H1 (cell line): ENCODE measurements around the gene SNX3. TPM values are rescaled to one million over a fixed set of nuclear protein-coding genes. Genes with fewer than 3 reads are reported as not detected.
A peak's percentile ranks its signal among the peaks of the same experiment; 100 is the strongest.

Experiments used
- CTCF ChIA-PET: fragments of 300-600 bp; sonication (Branson Sonifier 250); formaldehyde crosslinking; loops from one replicate; lab custom pipeline; 2021; ENCODE audit not compliant: partially characterized antibody; lab: Charles Lee
- POLR2A ChIA-PET: fragments of 300-600 bp; sonication (Branson Sonifier 250); formaldehyde crosslinking; loops from one replicate; lab custom pipeline; 2021; ENCODE audit warnings: inconsistent platforms; ENCODE audit not compliant: partially characterized antibody; lab: Charles Lee
- DNase-seq, 2 experiments: peaks; one replicate each; pipeline versions ENCODE4 v3.0.0 to v3.0.0-alpha.2; 2010 to 2022; ENCODE audit warnings: low spot score in 2 of 2, low read depth in 1 of 2, mixed read lengths in 1 of 2
- FAIRE-seq: peaks from 2 replicates; lab custom pipeline; 2011; peaks lifted over from hg19 to GRCh38; lab: Jason Lieb, UNC
- H2AFZ ChIP-seq: 2 replicates; pipeline ENCODE4 v1.8.1; 2012; ENCODE audit warnings: low read length, inconsistent platforms
- H2AK5ac ChIP-seq: 2 replicates; pipeline ENCODE4 v1.6.1; 2013; ENCODE audit warnings: low read depth, low read length
- H2BK120ac ChIP-seq: replicated peaks from 2 replicates; pipeline ENCODE3; 2013; ENCODE audit warnings: low read depth, low read length, inconsistent platforms
- H2BK12ac ChIP-seq: 2 replicates; pipeline ENCODE4 v1.6.1; 2013; ENCODE audit warnings: low read depth, low read length
- H2BK15ac ChIP-seq: 2 replicates; pipeline ENCODE4 v1.6.1; 2013; ENCODE audit warnings: low read length
- H2BK20ac ChIP-seq: 2 replicates; pipeline ENCODE4 v1.6.1; 2013; ENCODE audit warnings: low read length
- H2BK5ac ChIP-seq: 2 replicates; pipeline ENCODE4 v1.6.1; 2013; ENCODE audit warnings: low read depth, low read length
- H3K14ac ChIP-seq: 2 replicates; pipeline ENCODE4 v1.6.1; 2013; ENCODE audit warnings: inconsistent platforms; ENCODE audit not compliant: insufficient read length
- H3K18ac ChIP-seq: 2 replicates; pipeline ENCODE4 v1.6.1; 2013; ENCODE audit warnings: low read length; ENCODE audit errors: extremely low read depth
- H3K23ac ChIP-seq: 2 replicates; pipeline ENCODE4 v1.6.1; 2013; ENCODE audit warnings: inconsistent platforms; ENCODE audit not compliant: insufficient read length
- H3K23me2 ChIP-seq: 2 replicates; pipeline ENCODE4 v1.6.1; 2013; ENCODE audit warnings: low read depth, low read length
- H3K27ac ChIP-seq: 2 replicates; pipeline ENCODE4 v1.6.1; 2011; ENCODE audit warnings: low read depth, low read length, inconsistent platforms
- H3K27me3 ChIP-seq, 4 experiments: replicated peaks in 1 of 4; 1 replicate in 1 of 4; 2 replicates in 3 of 4; pipeline versions ENCODE4 v1.6.1 to v1.8.1; 2011 to 2013; ENCODE audit warnings: low read length in 3 of 4, mild to moderate bottlenecking in 3 of 4, inconsistent platforms in 2 of 4, mixed read lengths in 2 of 4, moderate library complexity in 1 of 4; ENCODE audit not compliant: control insufficient read depth in 3 of 4, insufficient read depth in 3 of 4; ENCODE audit errors: extremely low read depth in 1 of 4
- H3K36me3 ChIP-seq, 4 experiments: 2 replicates each; pipeline versions ENCODE4 v1.6.1 to v1.8.1; 2011 to 2013; ENCODE audit warnings: mild to moderate bottlenecking in 4 of 4, low read length in 3 of 4, moderate library complexity in 2 of 4, control low read depth in 1 of 4, inconsistent platforms in 1 of 4; ENCODE audit not compliant: insufficient read depth in 4 of 4, control insufficient read depth in 2 of 4
- H3K4ac ChIP-seq: replicated peaks from 2 replicates; pipeline ENCODE3; 2013; ENCODE audit warnings: low read length, low read depth, mixed read lengths, inconsistent platforms; ENCODE audit not compliant: insufficient read length
- H3K4me1 ChIP-seq, 4 experiments: replicated peaks in 1 of 4; 1 replicate in 1 of 4; 2 replicates in 3 of 4; pipeline versions ENCODE4 v1.6.1 to v1.8.1; 2011 to 2013; ENCODE audit warnings: low read length in 3 of 4, inconsistent platforms in 2 of 4, mixed read lengths in 1 of 4; ENCODE audit not compliant: insufficient read depth in 4 of 4, control insufficient read depth in 3 of 4
- H3K4me2 ChIP-seq, 2 experiments: 2 replicates each; pipeline versions ENCODE4 v1.6.1 to v1.8.1; 2011 to 2013; ENCODE audit warnings: low read depth in 2 of 2, low read length in 2 of 2, control low read depth in 1 of 2, inconsistent platforms in 1 of 2, mild to moderate bottlenecking in 1 of 2; ENCODE audit not compliant: insufficient read depth in 1 of 2
- H3K4me3 ChIP-seq, 4 experiments: fragments of 200-600, 300-600 bp in 1 of 4; sonication (generic), shearing (Covaris generic), sonication (Bioruptor Twin) in 1 of 4; 2 replicates each; pipeline versions ENCODE4 v1.5.1 to v1.8.1; 2011 to 2016; ENCODE audit warnings: low read length in 4 of 4, low read depth in 3 of 4, control low read depth in 2 of 4, inconsistent platforms in 2 of 4, mild to moderate bottlenecking in 2 of 4, mixed read lengths in 1 of 4, moderate library complexity in 1 of 4; ENCODE audit not compliant: insufficient read depth in 2 of 4; ENCODE audit errors: extremely low read depth in 1 of 4
- H3K56ac ChIP-seq: replicated peaks from 2 replicates; pipeline ENCODE3; 2013; ENCODE audit warnings: low read depth, mild to moderate bottlenecking, mixed read lengths, low read length, inconsistent platforms; ENCODE audit not compliant: insufficient read length
- H3K79me1 ChIP-seq: 2 replicates; pipeline ENCODE4 v1.6.1; 2013; ENCODE audit warnings: low read depth, low read length, control low read depth
- H3K79me2 ChIP-seq, 2 experiments: 2 replicates each; pipeline versions ENCODE4 v1.6.1 to v1.8.1; 2012 to 2013; ENCODE audit warnings: low read length in 2 of 2, mild to moderate bottlenecking in 2 of 2, inconsistent platforms in 1 of 2; ENCODE audit not compliant: insufficient read depth in 2 of 2, control insufficient read depth in 1 of 2
- H3K9ac ChIP-seq, 4 experiments: replicated peaks in 1 of 4; 1 replicate in 1 of 4; 2 replicates in 3 of 4; pipeline versions ENCODE4 v1.6.1 to v1.8.1; 2011 to 2013; ENCODE audit warnings: low read depth in 3 of 4, low read length in 3 of 4, control low read depth in 2 of 4, mild to moderate bottlenecking in 2 of 4, moderate library complexity in 2 of 4, inconsistent platforms in 1 of 4; ENCODE audit errors: extremely low read depth in 1 of 4
- H3K9me3 ChIP-seq, 2 experiments: 2 replicates each; pipeline versions ENCODE4 v1.6.1 to v1.8.1; 2012 to 2013; ENCODE audit warnings: mild to moderate bottlenecking in 2 of 2, moderate library complexity in 2 of 2, control low read depth in 1 of 2, inconsistent platforms in 1 of 2, low read depth in 1 of 2, low read length in 1 of 2, mixed read lengths in 1 of 2; ENCODE audit not compliant: insufficient read depth in 2 of 2
- H4K20me1 ChIP-seq, 2 experiments: replicated peaks in 1 of 2; 2 replicates each; pipeline versions ENCODE3 to v1.8.1; 2011 to 2013; ENCODE audit warnings: inconsistent platforms in 2 of 2, low read length in 2 of 2, mild to moderate bottlenecking in 1 of 2; ENCODE audit not compliant: insufficient read depth in 2 of 2, control insufficient read depth in 1 of 2
- H4K5ac ChIP-seq: 2 replicates; pipeline ENCODE4 v1.6.1; 2013; ENCODE audit warnings: low read length, low read depth, mixed read lengths, inconsistent platforms; ENCODE audit not compliant: insufficient read length
- H4K8ac ChIP-seq: 2 replicates; pipeline ENCODE4 v1.8.0; 2013; ENCODE audit warnings: mild to moderate bottlenecking, moderate library complexity, low read length, inconsistent platforms; ENCODE audit not compliant: insufficient read depth; ENCODE audit errors: extremely low read depth
- H4K91ac ChIP-seq: replicated peaks from 2 replicates; pipeline ENCODE3; 2013; ENCODE audit warnings: low read length, mixed read lengths, inconsistent platforms; ENCODE audit not compliant: insufficient read length
- CHD1 ChIP-seq: IDR thresholded peaks from 2 replicates; pipeline ENCODE4 v1.6.1; 2012; ENCODE audit warnings: low read depth, low read length, improper control_type of control experiment
- PHF8 ChIP-seq: fragments of 200-600 bp; sonication (generic); conservative IDR thresholded peaks from 2 replicates; pipeline ENCODE4 v1.7.1; 2012; ENCODE audit warnings: low read depth, mild to moderate bottlenecking, inconsistent platforms, low read length, moderate library complexity
- POLR2A ChIP-seq, 2 experiments: IDR thresholded peaks; 1 replicate in 1 of 2; 2 replicates in 1 of 2; pipeline ENCODE4 v1.6.1; 2011; ENCODE audit warnings: low read depth in 2 of 2, low read length in 2 of 2, mild to moderate bottlenecking in 2 of 2; ENCODE audit errors: control extremely low read depth in 1 of 2
- RFX5 ChIP-seq: IDR thresholded peaks from 2 replicates; pipeline ENCODE4 v1.6.1; 2011; ENCODE audit warnings: low read depth, low read length, improper control_type of control experiment, borderline replicate concordance
- SRF ChIP-seq: IDR thresholded peaks from 2 replicates; pipeline ENCODE4 v1.6.1; 2011; ENCODE audit warnings: mild to moderate bottlenecking, low read depth, low read length, moderate library complexity
- TBP ChIP-seq: IDR thresholded peaks from 2 replicates; pipeline ENCODE4 v1.6.1; 2011; ENCODE audit warnings: low read depth, low read length, improper control_type of control experiment
- ZNF274 ChIP-seq: IDR thresholded peaks from 2 replicates; pipeline ENCODE4 v1.7.0; 2012; ENCODE audit warnings: low read length, borderline replicate concordance; ENCODE audit errors: extremely low read depth
- WGBS, 2 experiments: shearing (Covaris generic) in 1 of 2; methylation state at CpG; one replicate each; pipeline versions ENCODE4 v1.1.6 to v1.1.7; 2013 to 2015; ENCODE audit warnings: low lambda C conversion rate in 2 of 2, mixed read lengths in 2 of 2, inconsistent platforms in 1 of 2, low coverage in 1 of 2, missing lambda C conversion rate in 1 of 2; ENCODE audit not compliant: insufficient replicate concordance in 2 of 2, insufficient coverage in 1 of 2, insufficient read length in 1 of 2; ENCODE audit errors: extremely low coverage in 1 of 2, missing lambda C conversion rate in 1 of 2; 5-methylcytosine and 5-hydroxymethylcytosine counted together
- long read RNA-seq, 2 experiments: library from RNA in 1 of 2; library from capped mRNA in 1 of 2; stranded (forward); transcript quantifications; one replicate each; pipeline ENCODE4 v2.0.0, GENCODE V29; 2021; ENCODE audit warnings: inconsistent platforms in 1 of 2
- polyA minus RNA-seq, 3 experiments: library from RNA; depleted of rRNA, polyadenylated mRNA; stranded (reverse); fragments of >200 nt; gene quantifications; 1 replicate in 2 of 3; 2 replicates in 1 of 3; pipeline ENCODE4 v1.2.3, GENCODE V29; 2011
- polyA plus RNA-seq, 7 experiments: library from polyadenylated mRNA; depleted of rRNA in 3 of 7; stranded (reverse) in 5 of 7; unstranded in 2 of 7; fragments of >200 nt in 5 of 7; fragments of 200-250 nt in 2 of 7; gene quantifications; 1 replicate in 5 of 7; 2 replicates in 1 of 7; 4 replicates in 1 of 7; pipeline versions ENCODE4 v1.2.1 to v1.2.3, GENCODE V29; 2011 to 2013; ENCODE audit warnings: missing spikeins in 2 of 7, mixed read lengths in 2 of 7
- total RNA-seq: library from RNA; stranded (reverse); fragmentation: NEBNext Ultra II Directional; extraction: Animal tissue kit (Norgen Biotek cat#: 25700); gene quantifications from 2 replicates; pipeline ENCODE4 v1.2.1, GENCODE V29; 2021
- TF ChIP-seq, protein P1 (sequence below): IDR thresholded peaks from 2 replicates; pipeline ENCODE4 v1.6.1; 2012; ENCODE audit warnings: inconsistent platforms

The SNX3 gene
- total RNA-seq (72.5 and 72.7 TPM in 2 replicates), polyA plus RNA-seq (2011; rRNA removed) (97.0 and 150 TPM in 2 replicates), polyA minus RNA-seq (2011; rRNA and poly(A)+ RNA removed) (23.6 and 40.3 TPM in 2 replicates)
- polyA plus RNA-seq (2011; cell fraction: cytosol; rRNA removed): 98.9 TPM
- 13.1 TPM for polyA plus RNA-seq (2011; cell fraction: nucleus; rRNA removed)
- polyA plus RNA-seq (2012, experiment 1 of 2): 39.4 to 83.4 TPM (median 45.0 TPM) in 4 replicates
- polyA plus RNA-seq (2012, experiment 2 of 2): 64.3 TPM
- polyA plus RNA-seq (2013, experiment 1 of 2): 80.3 TPM
- polyA plus RNA-seq (2013, experiment 2 of 2): 80.8 TPM
- 25.8 TPM for polyA minus RNA-seq (2011; cell fraction: cytosol; rRNA and poly(A)+ RNA removed)
- polyA minus RNA-seq (2011; cell fraction: nucleus; rRNA and poly(A)+ RNA removed): 17.2 TPM
- long read RNA-seq, experiment 1, transcript SNX3-201 (4 exons, 1,755 nt): major isoform, 92 of 136 reads
- long read RNA-seq, experiment 1, transcript SNX3-202 (4 exons, 890 nt): minor isoform, 6 of 136 reads
- long read RNA-seq, experiment 1, partial matches to known transcripts: 33 of 136 reads
- long read RNA-seq, experiment 1, other reads (novel, unspliced or antisense): 5 of 136 reads
- long read RNA-seq, experiment 2, transcript SNX3-201 (4 exons, 1,755 nt): major isoform, 19 of 19 reads
- long read RNA-seq, experiment 2, partial matches to known transcripts: 0 of 19 reads
- long read RNA-seq, experiment 2, other reads (novel, unspliced or antisense): 0 of 19 reads

DNA sequence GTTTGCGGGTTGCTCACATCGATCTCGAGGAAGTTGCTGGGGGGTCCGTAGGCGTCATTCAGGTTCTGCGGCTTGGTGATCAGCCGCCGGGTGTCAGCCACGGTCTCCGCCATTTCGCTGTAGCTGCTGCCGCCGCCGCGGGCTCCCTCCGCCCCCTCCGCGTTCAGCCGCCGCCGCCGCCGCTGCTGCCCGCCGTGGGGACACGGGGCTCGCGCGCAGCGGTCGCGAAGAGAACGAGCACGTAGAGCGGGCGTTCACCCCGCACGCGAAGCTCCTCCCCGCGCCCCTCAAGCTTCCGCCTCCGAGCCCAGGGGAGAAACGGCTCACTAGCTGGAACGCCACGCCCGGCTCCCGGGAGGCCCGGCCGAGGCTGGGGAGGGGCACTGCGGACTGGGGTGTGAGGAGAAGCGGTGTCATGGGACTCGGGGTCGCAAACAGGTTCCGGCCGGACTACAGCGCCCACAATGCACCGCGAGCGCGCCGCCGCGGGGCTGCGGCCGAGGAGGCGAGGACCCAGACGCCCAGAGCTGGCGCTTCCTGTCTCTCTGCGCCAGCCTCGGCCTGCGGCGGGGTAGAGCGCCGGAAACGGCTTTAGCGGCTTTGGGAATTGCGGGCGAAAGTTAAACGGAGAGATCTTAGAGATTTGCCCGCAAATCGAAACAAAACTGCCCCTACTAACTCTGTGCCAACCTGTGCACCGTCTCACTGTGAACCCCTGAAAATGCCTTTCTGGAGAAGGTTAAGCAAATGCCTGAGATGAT is at the start of gene SNX3:
SNX3 (minus strand) TSS at position 232 of the 761 bp plus-strand sequence; CDS start at position 113, 119 bp downstream.
- no peak within 1 kb of the TSS for H2AK5ac ChIP-seq
- H3K18ac ChIP-seq: peak within 1 kb of the TSS; percentile 55
- peak within 1 kb of the TSS; percentile 60 to 81 (median 72) for H3K4me3 ChIP-seq
- 1% methylated on average over 70 of the region's 83 CpGs; no CpG with 5 or more reads in 1 of the 2 experiments for WGBS, 2 experiments
- peaks cover 0 to 16% of the 10 kb centered on the region in 2 experiments; a peak in 2 of 4 replicates for H3K79me2 ChIP-seq
- H4K20me1 ChIP-seq: no peaks in the 10 kb centered on the region
- CTCF ChIA-PET: interaction anchor here (0.6 to 0.8 kb wide), 3 partner anchors 10 to 107 kb away, joined by 3 to 5 read pairs (median 4); no protein-coding TSS in a partner anchor
- no peak within 1 kb of the TSS for H3K14ac ChIP-seq
- H2BK5ac ChIP-seq: peak within 1 kb of the TSS; percentile 60
- peak within 1 kb of the TSS; percentile 5 for H3K23ac ChIP-seq
- peak within 1 kb of the TSS; percentile 99 for H2AFZ ChIP-seq
- no peak within 1 kb of the TSS for H2BK20ac ChIP-seq
- H3K4ac ChIP-seq: peak within 1 kb of the TSS; percentile 69
- H3K4me2 ChIP-seq: peak within 1 kb of the TSS; percentile 75 to 90
- peak within 1 kb of the TSS; percentile 69 for H3K27ac ChIP-seq
- H3K79me1 ChIP-seq: no peaks in the 10 kb centered on the region
- FAIRE-seq (no peak), DNase-seq (peak; percentile 86 to 95)
- H4K5ac ChIP-seq: peak within 1 kb of the TSS; percentile 98
- H2BK12ac ChIP-seq: no peak within 1 kb of the TSS
- H3K23me2 ChIP-seq: peaks cover 8% of the 10 kb centered on the region
- no peaks in the 10 kb centered on the region for H3K9me3 ChIP-seq
- H3K27me3 ChIP-seq: no peaks in the 10 kb centered on the region
- H2BK15ac ChIP-seq: no peak within 1 kb of the TSS
- peak within 1 kb of the TSS; percentile 63 to 92 (median 74) for H3K9ac ChIP-seq
- POLR2A ChIA-PET: interaction anchor here (0.5 to 2.7 kb wide), 9 partner anchors 9 to 238 kb away, joined by 3 to 19 read pairs (median 4); partner anchors contain the start of gene AFG1L
- H3K4me1 ChIP-seq: peaks cover 0 to 3% (median 1%) of the 10 kb centered on the region in 4 experiments; a peak in 3 of 7 replicates
- peak within 1 kb of the TSS; percentile 24 for H2BK120ac ChIP-seq
- no peaks in the 10 kb centered on the region for H3K36me3 ChIP-seq
- peak within 1 kb of the TSS; percentile 96 for H4K91ac ChIP-seq
- peak within 1 kb of the TSS; percentile 97 for H4K8ac ChIP-seq
- H3K56ac ChIP-seq: peak within 1 kb of the TSS; percentile 92
- TF ChIP-seq ZNF274: no peak
- peak; percentile 76 for TF ChIP-seq PHF8
- TF ChIP-seq, protein P1, sequence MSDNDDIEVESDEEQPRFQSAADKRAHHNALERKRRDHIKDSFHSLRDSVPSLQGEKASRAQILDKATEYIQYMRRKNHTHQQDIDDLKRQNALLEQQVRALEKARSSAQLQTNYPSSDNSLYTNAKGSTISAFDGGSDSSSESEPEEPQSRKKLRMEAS: peak; percentile 53
- TF ChIP-seq TBP: peak; percentile 82; the same call in 1 of the 2 replicates
- TF ChIP-seq CHD1: no peak
- TF ChIP-seq SRF: no peak
- TF ChIP-seq POLR2A (IDR thresholded peaks at IDR 0.05; ENCODE audit: control extremely low read depth in 1 of 2, low read depth in 2 of 2, low read length in 2 of 2): peak; percentile 33 to 78
- no peak for TF ChIP-seq RFX5
